Skeletal muscle tissue (tissue), 5 donors: ENCODE data around the gene SLC14A1. TPM values are rescaled to one million over a fixed set of nuclear protein-coding genes. Genes with fewer than 3 reads are reported as not detected.

ENCODE experiments used
- H3K27ac ChIP-seq: one replicate; pipeline ENCODE4 v1.7.0; 2013; ENCODE audit warnings: mild to moderate bottlenecking, low read depth, low read length, inconsistent platforms
- H3K27me3 ChIP-seq, 3 donors: one replicate each; pipeline ENCODE4 v1.7.0; 2013; ENCODE audit warnings: low read length in 3 of 3; ENCODE audit not compliant: control insufficient read depth in 3 of 3, insufficient read depth in 3 of 3
- H3K36me3 ChIP-seq, 3 donors: one replicate each; pipeline ENCODE4 v1.7.0; 2013; ENCODE audit warnings: low read length in 3 of 3; ENCODE audit not compliant: control insufficient read depth in 3 of 3, insufficient read depth in 3 of 3
- H3K4me1 ChIP-seq, 3 donors: one replicate each; pipeline ENCODE4 v1.7.0; 2013; ENCODE audit warnings: low read length in 3 of 3, mild to moderate bottlenecking in 3 of 3; ENCODE audit not compliant: control insufficient read depth in 3 of 3, insufficient read depth in 3 of 3
- H3K4me3 ChIP-seq, 3 donors: one replicate each; pipeline ENCODE4 v1.7.0; 2013; ENCODE audit warnings: low read length in 3 of 3
- H3K9ac ChIP-seq, 3 donors: one replicate each; pipeline ENCODE4 v1.7.0; 2013; ENCODE audit warnings: low read length in 3 of 3, mild to moderate bottlenecking in 3 of 3, moderate library complexity in 2 of 3, low read depth in 1 of 3
- H3K9me3 ChIP-seq, 3 donors: one replicate each; pipeline ENCODE4 v1.7.0; 2013; ENCODE audit warnings: low read length in 3 of 3; ENCODE audit not compliant: control insufficient read depth in 3 of 3
- small RNA-seq: library from RNA; depleted of rRNA; stranded (forward); fragments of <200 nt; gene quantifications from one replicate; pipeline ENCODE3, GENCODE V24; 2014
- total RNA-seq: library from RNA; depleted of rRNA; stranded (reverse); fragments of >200 nt; gene quantifications from one replicate; pipeline ENCODE4 v1.2.3, GENCODE V29; 2014
- donor health status: Osteomylitis.

The SLC14A1 gene
- total RNA-seq, 1 donor from 2014 or later = 14.6 TPM

GRCh38 chr18:45786941-45787340, 63.0 kb downstream of the SLC14A1 start:
- Histone ChIP-seq H3K4me1 (no peaks in the 10 kb centered on the region), H3K9ac (no peak overlapping the region), H3K27ac (no peak overlapping the region), H3K27me3 (peaks cover 0 to 4% (median 3%) of the 10 kb centered on the region in 3 donors), H3K4me3 (no peak overlapping the region), H3K9me3 (no peaks in the 10 kb centered on the region), H3K36me3 (no peaks in the 10 kb centered on the region)

DNA sequence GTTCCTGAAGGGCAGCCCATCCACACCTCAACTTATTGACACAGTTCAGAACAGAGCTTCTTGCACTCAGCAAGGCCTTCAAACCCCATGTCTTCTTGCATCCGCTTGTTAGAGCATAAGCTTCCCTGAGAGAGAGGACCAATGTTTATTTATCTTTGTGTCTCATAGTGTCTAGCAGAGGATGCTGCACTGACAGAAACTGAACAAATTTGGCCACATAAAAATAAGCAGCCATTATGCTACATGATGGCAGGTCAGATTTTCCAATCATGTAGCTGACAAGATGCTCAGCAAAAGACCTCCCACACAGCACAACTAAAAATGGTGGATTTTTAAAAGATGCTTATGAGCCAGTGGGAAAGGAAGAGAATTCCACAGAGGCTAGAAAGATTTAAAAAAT, 63.4 kb downstream of the SLC14A1 start:
- no peaks in the 10 kb centered on the region for H3K9me3 ChIP-seq
- no peak overlapping the region for H3K27ac ChIP-seq
- peaks cover 0 to 3% (median 1%) of the 10 kb centered on the region in 3 donors for H3K27me3 ChIP-seq
- H3K9ac ChIP-seq = no peak overlapping the region
- H3K4me1 ChIP-seq = no peaks in the 10 kb centered on the region
- H3K36me3 ChIP-seq = no peaks in the 10 kb centered on the region
- no peak overlapping the region for H3K4me3 ChIP-seq

- no peak overlapping the region for H3K27ac ChIP-seq
- peaks cover 0 to 2% (median 0%) of the 10 kb centered on the region in 3 donors for H3K9me3 ChIP-seq
- H3K4me3 ChIP-seq = no peak overlapping the region
- H3K4me1 ChIP-seq = no peaks in the 10 kb centered on the region
- no peaks in the 10 kb centered on the region for H3K27me3 ChIP-seq
- no peaks in the 10 kb centered on the region for H3K36me3 ChIP-seq
- no peak overlapping the region for H3K9ac ChIP-seq
These were observed 64.9 kb downstream of the SLC14A1 start for GRCh38 chr18:45788861-45789260.

- Histone ChIP-seq H3K4me3 (no peak overlapping the region), H3K27ac (no peak overlapping the region), H3K4me1 (no peaks in the 10 kb centered on the region), H3K9me3 (peaks cover 0 to 2% (median 0%) of the 10 kb centered on the region in 3 donors), H3K27me3 (no peaks in the 10 kb centered on the region), H3K36me3 (no peaks in the 10 kb centered on the region), H3K9ac (no peak overlapping the region)
These were observed 68.7 kb downstream of the SLC14A1 start for GRCh38 chr18:45792506-45793263.

DNA sequence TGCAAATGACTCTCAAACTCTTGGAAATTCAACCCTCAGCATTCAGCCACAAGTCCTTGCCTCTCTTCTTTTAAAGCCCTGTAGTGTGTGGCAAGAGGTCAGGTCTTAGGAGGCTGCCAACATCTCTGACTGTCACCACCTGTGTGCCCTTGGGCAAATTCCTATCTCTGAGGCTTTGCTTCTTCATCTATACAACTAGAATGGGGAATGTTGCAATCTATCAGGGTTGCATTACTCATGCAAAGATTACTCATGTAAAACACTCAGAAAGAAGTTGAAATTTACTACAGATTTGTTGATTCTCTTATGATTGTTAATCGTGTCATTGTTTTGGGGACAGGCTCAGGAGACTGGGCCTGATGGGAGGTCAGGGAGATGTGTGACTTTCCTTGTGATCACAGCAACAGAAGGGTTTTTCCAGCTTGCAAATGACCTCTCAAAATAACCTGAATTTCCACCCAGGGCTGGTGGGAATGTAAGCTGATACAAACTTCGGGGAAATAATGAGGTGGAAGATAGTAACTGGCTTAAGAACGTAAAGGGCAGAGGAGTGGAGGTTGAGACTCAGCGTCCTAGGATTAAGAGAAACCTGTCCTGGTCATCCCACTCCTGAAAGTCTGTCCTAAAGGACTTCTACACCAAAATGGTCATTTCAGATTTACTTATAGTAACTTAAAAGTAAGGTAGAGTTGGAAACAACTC, 69.4 kb downstream of the SLC14A1 start:
- Histone ChIP-seq H3K36me3 (no peaks in the 10 kb centered on the region), H3K27me3 (no peaks in the 10 kb centered on the region), H3K4me1 (no peaks in the 10 kb centered on the region), H3K27ac (no peak overlapping the region), H3K9ac (no peak overlapping the region), H3K4me3 (no peak overlapping the region), H3K9me3 (peaks cover 0 to 2% (median 0%) of the 10 kb centered on the region in 3 donors)

GRCh38 chr18:45801416-45802004, 77.5 kb downstream of the SLC14A1 start:
- H3K9me3 ChIP-seq = peaks cover 0 to 7% (median 0%) of the 10 kb centered on the region in 3 donors
- no peak overlapping the region for H3K27ac ChIP-seq
- H3K4me1 ChIP-seq = no peaks in the 10 kb centered on the region
- H3K9ac ChIP-seq = no peak overlapping the region
- no peaks in the 10 kb centered on the region for H3K36me3 ChIP-seq
- no peaks in the 10 kb centered on the region for H3K27me3 ChIP-seq
- no peak overlapping the region for H3K4me3 ChIP-seq

Small RNAs within 50 kb of the gene (small RNA-seq; reads per million reads assigned to genes)
- not detected for gene AC087685.1

Other genes starting within 250 kb of the SLC14A1 start
- not detected for gene SLC14A2, start 108.7 kb upstream of the SLC14A1 start, total RNA-seq
- not detected for gene SIGLEC15, start 101.5 kb downstream of the SLC14A1 start, total RNA-seq
- gene EPG5, start 243.1 kb downstream of the SLC14A1 start, total RNA-seq = 31.8 TPM